ENCODE results near the gene PEX10. TPM values are rescaled to one million over a fixed set of nuclear protein-coding genes. Genes with fewer than 3 reads are reported as not detected.

The PEX10 gene
- total and polyA plus RNA-seq, 2 of the 8 experiments (the other 6 are each of a cell fraction or from before 2014, with no cell fraction given): 24.3 to 26.9 TPM

GRCh38 chr1:2411801-2412394 lies 466 bp downstream of the PEX10 start:
- POLR2A ChIA-PET (ENCODE audit: partially characterized antibody): interaction anchor here (0.7 to 3.6 kb wide), 4 partner anchors 9 to 68 kb away, joined by 3 to 13 read pairs (median 3); no protein-coding TSS in a partner anchor
- Histone ChIP-seq H2BK12ac (ENCODE audit: low read depth, low read length) (no peak overlapping the region), H3K4ac (replicated peaks; ENCODE audit: insufficient read length, low read depth, low read length) (peak overlapping the region; percentile 78), H3K9me3 (ENCODE audit: insufficient read depth in 2 of 2, low read depth in 1 of 2, low read length in 1 of 2) (no peaks in the 10 kb centered on the region), H2AFZ (ENCODE audit: low read length) (no peak overlapping the region), H3K23ac (ENCODE audit: insufficient read length) (no peak overlapping the region), H3K4me3 (ENCODE audit: extremely low read depth in 1 of 4, insufficient read depth in 2 of 4, low read depth in 3 of 4, low read length in 4 of 4) (peak overlapping the region; percentile 57 to 92 (median 88)), H4K91ac (replicated peaks; ENCODE audit: insufficient read length, low read length) (peak overlapping the region; percentile 65), H2BK5ac (ENCODE audit: low read depth, low read length) (peak overlapping the region; percentile 75), H3K56ac (replicated peaks; ENCODE audit: insufficient read length, low read depth, low read length) (no peak overlapping the region), H3K36me3 (ENCODE audit: control insufficient read depth in 2 of 4, insufficient read depth in 4 of 4, low read length in 3 of 4) (peaks cover 2 to 11% (median 7%) of the 10 kb centered on the region in 4 experiments; a peak in 5 of 8 replicates), H3K14ac (ENCODE audit: insufficient read length) (no peak overlapping the region), H3K4me2 (ENCODE audit: insufficient read depth in 1 of 2, low read depth in 2 of 2, low read length in 2 of 2) (peak overlapping the region; percentile 53 to 85), H2BK120ac (replicated peaks; ENCODE audit: low read depth, low read length) (no peak overlapping the region), H3K27ac (ENCODE audit: low read depth, low read length) (peak overlapping the region; percentile 63; the same call in 1 of the 2 replicates), H2BK20ac (ENCODE audit: low read length) (no peak overlapping the region), H3K23me2 (ENCODE audit: low read depth, low read length) (peaks cover 15% of the 10 kb centered on the region), H4K5ac (ENCODE audit: insufficient read length, low read depth, low read length) (peak overlapping the region; percentile 15), H4K20me1 (replicated peaks in 1 of 2; ENCODE audit: control insufficient read depth in 1 of 2, insufficient read depth in 2 of 2, low read length in 2 of 2) (peaks cover 2 to 11% of the 10 kb centered on the region in 2 experiments), H2AK5ac (ENCODE audit: low read depth, low read length) (peak overlapping the region; percentile 75; the same call in 1 of the 2 replicates), H3K79me2 (ENCODE audit: control insufficient read depth in 1 of 2, insufficient read depth in 2 of 2, low read length in 2 of 2) (peaks cover 0 to 6% of the 10 kb centered on the region in 2 experiments; a peak in 1 of 4 replicates), H3K4me1 (replicated peaks in 1 of 4; ENCODE audit: control insufficient read depth in 3 of 4, insufficient read depth in 4 of 4, low read length in 3 of 4) (peaks cover 0 to 14% (median 11%) of the 10 kb centered on the region in 4 experiments; a peak in 5 of 7 replicates), H2BK15ac (ENCODE audit: low read length) (no peak overlapping the region), H3K27me3 (replicated peaks in 1 of 4; ENCODE audit: control insufficient read depth in 3 of 4, extremely low read depth in 1 of 4, insufficient read depth in 3 of 4, low read length in 3 of 4) (no peaks in the 10 kb centered on the region), H3K18ac (ENCODE audit: extremely low read depth, low read length) (no peak overlapping the region; the same call in 1 of the 2 replicates), H3K9ac (replicated peaks in 1 of 4; ENCODE audit: extremely low read depth in 1 of 4, low read depth in 3 of 4, low read length in 3 of 4) (peak overlapping the region; percentile 39 to 97 (median 85)), H3K79me1 (ENCODE audit: low read depth, low read length) (no peaks in the 10 kb centered on the region), H4K8ac (ENCODE audit: extremely low read depth, insufficient read depth, low read length) (peak overlapping the region; percentile 95)
- TF ChIP-seq POLR2A (IDR thresholded peaks at IDR 0.05; ENCODE audit: control extremely low read depth in 1 of 2, low read depth in 2 of 2, low read length in 2 of 2) (no peak), GABPA (IDR thresholded peaks at IDR 0.05; ENCODE audit: borderline replicate concordance, insufficient read depth, low read length) (0 out of 2 replicates have a peak, but pooled peaks have one; percentile 6), KDM5A (IDR thresholded peaks at IDR 0.05; ENCODE audit: low read length) (peak; percentile 41; the same call in 1 of the 2 replicates)
- FAIRE-seq (no peak), DNase-seq (ENCODE audit: low read depth in 1 of 2, low spot score in 2 of 2) (no peak)
- CTCF ChIA-PET (ENCODE audit: partially characterized antibody): interaction anchor here (1.2 kb wide), 1 partner anchor 52 kb away, joined by 3 read pairs; no protein-coding TSS in a partner anchor
- 27% methylated on average over 29 of the region's 38 CpGs; no CpG with 5 or more reads in 1 of the 2 experiments for WGBS, 2 experiments (ENCODE audit: extremely low coverage in 1 of 2, insufficient coverage in 1 of 2, insufficient read length in 1 of 2, insufficient replicate concordance in 2 of 2, low coverage in 1 of 2, low lambda C conversion rate in 2 of 2, missing lambda C conversion rate in 1 of 2)

All from H1 (cell line).